HG03066 (cell line): ENCODE results near the gene LAMTOR2.
"Not testable (repeated sequence)": the region's sequence is repeated elsewhere in the genome, so short reads cannot be mapped to it uniquely, and the experiment has no call there.

Experiments used
- ATAC-seq: cut with Tn5 transposase; IDR thresholded peaks from one replicate; pipeline ENCODE4 v1.9.1; 2021; ENCODE audit warnings: low read depth; ENCODE audit not compliant: unreplicated experiment

LAMTOR2 gene

DNA sequence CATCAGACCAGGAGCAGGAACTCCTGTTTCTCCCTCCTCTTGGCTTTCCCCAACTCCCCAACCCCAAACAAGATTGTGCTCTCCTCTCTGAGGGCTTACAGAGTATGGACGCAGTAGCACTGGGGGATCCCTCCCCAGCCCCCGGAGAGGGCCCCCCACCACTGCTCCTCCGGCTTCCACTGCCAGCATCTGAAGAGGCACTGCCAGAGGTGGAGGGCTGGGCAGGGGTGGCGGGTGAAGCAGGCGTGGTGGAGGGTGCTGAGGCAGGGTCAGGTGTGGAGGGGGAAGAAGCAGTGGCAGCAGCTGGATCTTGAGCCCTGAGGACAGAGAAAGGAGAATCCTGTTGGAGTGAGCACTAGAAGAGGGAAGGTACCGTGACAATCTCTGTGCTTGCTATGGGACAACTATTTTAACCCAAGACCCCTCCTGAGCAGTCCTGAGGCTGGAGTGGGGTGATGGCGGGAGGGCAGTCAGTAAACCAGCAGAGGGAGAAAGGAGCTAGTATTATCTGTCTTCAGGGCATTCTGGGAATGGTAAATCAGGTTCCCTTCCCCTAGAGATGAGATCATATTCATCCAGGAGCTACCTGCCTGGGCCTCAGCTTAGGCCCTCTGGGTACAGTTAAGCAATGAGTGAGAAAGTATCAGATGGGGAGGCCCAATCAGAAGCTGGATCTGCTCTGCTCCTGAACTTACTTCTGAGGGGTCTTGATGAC lies 3.4 kb upstream of the LAMTOR2 start:
- ATAC-seq, result no peak

DNA sequence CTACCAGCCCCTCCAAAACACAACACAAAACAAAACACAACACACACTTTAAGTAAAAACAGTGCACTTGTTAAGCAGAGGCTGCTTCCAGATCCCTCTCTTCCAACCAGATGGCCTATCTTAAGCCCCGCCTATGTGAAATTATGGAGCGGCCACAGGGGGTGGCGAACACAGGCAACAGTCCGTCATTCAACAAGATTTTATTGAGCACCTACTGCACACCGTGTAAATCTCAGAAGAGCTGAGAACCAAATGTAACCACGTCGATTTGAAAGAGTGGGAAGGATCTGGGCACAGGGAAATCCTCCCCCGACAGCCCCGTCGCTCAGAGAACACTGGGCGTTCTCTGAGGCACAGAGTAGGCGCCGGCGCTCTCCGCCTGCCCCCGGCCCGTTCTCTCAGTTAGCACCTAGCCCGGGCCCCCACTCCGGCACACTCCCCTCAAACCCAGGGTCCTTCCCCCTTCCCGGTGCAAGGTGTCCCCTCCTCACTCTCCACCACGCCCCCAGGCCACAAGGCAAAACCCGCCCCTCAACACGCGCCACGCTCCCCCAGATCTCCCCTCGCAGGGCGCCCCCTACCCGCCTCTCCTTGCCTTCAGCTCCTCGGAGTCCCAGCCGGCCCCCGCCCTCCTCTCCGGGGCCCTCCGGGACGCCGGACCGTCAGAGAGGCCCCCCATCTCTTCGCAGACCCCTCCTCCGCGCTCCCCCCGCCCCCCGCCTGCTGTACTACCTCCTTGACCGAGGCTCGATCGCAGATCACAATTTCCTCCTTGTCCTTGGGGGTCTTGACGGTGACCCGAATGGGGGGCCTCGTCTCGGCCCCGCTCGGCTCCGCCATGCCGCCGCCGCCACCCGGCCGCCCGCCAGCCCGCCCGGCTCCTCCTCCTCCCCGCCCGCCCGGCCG lies 1.5 kb upstream of the LAMTOR2 start:
- no peak for ATAC-seq

DNA sequence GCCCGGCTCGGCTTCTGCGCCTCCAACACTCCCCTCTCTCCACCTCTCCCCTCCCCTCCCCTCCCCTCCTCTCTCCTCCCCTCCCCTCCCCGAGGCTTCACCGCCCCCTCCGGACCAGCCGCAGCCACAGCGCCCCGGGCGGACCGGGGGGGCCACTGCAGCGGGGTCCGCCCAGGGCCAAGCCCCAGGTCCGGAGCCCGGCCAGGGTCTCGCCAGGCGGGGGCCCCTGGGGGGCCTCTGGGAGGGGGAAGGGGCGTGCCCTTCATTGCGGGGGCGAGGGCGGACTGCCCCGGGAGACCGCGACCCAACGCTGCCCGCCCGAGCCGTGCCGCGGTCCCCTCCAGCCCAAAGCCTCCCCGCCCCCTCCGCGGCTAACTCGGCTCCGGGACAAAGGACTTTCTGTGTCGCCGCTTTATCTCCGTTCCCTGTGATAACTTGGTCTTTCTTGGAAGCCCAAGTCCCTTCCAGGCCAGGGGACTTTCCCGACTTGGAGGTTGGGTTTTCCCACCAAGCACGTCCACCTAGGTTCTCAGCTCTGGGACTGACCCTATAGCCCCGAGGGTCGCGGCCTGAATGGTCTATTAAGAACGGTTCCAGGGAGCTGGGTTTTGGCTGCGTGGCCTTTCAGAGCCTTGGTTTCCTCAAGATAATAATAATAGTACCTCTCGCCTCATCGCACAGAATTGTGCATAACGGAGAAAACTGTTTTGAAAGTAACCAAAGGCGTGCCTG lies 648 bp upstream of the LAMTOR2 start, which contains the start of gene UBQLN4:
TSS of gene UBQLN4 (minus strand) at position 31 of the 732 bp plus-strand sequence. CDS start 97 bp downstream, outside the sequence.
- ATAC-seq, result peak; percentile 49

DNA sequence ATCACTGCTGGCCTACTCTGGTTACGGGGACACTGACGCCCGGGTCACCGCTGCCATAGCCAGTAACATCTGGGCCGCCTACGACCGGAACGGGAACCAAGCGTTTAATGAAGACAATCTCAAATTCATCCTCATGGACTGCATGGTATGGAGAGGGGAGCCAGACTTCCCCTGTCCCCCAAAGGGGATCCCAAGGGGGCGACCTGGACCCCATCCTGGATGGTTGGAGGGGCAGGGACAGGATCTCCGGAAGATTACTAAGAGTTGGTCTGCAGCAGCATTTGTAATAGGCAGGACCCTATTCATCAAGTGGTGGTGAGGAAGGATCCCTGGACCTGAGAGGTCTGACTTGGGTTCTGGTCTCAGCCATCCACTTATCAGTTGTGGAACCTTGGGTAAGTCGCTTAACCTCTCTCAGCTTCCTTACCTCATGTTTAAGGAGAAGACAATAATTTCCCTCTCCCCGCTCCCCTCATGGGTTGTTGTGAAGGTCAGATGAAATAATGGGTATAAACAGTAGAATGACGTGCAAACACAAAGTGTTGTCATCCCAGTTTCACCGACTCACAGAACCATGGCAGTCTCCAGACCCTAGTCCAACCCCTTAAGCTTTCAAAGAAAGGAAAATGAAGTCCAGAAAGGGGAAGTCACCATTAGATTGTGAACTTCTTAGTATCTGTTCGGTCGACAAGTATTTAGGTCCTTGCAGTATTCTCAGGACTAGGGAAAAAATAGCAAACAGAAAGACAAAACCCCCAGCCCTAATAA lies 883 bp downstream of the LAMTOR2 start:
- ATAC-seq, result no peak

DNA sequence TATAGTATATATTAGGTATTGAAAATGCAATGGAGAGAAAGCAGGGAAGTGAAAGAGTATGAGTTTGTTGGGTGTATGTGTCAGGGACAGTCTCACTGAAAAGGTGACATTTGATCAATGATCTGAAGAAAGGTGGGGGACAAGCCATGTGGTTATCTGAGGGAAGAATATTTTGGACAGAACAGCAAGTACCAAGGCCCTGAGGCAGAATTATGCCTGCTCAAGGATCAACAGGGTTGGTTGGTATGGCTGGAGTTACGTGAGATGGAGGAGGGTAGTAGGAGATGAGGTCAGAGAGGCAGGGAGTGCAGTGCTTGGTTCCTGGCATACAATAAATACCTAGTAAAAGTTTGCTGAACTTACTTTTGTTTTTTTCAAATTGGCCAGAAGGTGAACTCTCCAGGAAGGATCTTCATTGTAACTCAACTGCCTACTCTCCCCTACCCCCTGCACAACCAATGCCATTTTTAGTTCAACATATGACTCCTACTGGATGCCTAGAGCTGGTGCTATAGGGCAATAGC lies 1.8 kb downstream of the LAMTOR2 start:
- no peak for ATAC-seq

DNA sequence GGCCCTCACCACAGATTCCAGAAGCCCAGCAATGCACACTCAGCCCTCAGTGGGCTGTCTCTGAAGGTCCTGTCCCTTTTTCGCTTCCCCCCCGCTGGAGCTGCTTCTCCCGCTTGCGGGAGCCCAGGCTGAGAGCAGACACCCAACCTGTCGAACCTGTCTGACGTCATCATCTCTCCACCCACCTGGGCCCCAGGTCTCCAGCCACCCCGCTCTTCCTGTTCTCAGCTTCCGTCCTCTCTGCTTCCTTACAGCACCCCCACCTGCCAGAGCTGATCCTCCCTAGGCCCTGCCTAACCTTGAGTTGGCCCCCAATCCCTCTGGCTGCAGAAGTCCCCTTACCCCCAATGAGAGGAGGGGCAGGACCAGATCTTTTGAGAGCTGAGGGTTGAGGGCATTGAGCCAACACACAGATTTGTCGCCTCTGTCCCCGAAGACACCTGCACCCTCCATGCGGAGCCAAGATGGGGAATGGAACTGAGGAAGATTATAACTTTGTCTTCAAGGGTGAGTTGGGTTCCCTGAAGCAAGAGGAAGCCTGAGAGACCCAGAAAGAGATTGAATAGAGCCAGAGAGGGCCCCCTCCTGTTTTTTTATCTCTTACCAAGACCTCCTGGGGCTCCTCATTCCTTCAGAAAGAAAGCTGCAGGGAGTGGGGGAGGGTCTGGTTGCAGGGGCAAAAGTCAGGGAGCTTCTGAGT lies 6.5 kb downstream of the LAMTOR2 start, which contains the start of gene RAB25:
TSS of gene RAB25 (plus strand) at position 224 of the 700 bp plus-strand sequence. CDS start at position 465, 241 bp downstream.
- ATAC-seq, result no peak

DNA sequence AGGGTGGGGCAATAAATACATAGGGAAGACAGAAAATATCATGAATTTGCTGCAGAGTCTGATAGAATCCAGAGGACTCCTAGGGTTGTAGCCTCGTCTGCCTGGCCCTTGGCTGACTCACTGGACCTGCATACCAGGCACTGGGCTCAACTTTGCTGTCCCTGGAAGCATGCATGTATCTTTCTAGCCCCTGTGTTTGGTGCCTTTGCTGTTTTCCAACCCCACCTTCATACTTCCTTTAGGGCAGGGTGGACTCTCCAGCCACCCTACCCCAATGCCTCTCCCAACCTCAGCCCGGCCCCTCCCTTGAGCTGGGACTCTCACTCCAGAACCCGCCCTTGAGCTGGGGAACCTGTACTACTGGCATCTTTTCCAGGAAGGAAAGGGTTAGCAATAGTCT lies 7.6 kb downstream of the LAMTOR2 start:
- ATAC-seq, result no peak

DNA sequence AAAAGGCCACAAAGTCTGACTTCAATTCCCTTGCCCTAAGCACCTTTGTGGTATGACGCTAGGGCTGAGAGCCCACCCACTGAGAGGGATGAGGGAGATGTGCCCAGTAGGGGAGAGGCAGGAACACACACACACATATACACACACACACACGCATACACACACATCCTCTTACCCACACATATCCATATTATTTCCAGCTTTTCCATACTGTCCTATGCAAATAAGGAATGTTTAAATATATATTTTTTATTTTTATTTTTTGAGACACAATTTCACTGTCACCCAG lies 9.4 kb downstream of the LAMTOR2 start:
- ATAC-seq, result no peak

DNA sequence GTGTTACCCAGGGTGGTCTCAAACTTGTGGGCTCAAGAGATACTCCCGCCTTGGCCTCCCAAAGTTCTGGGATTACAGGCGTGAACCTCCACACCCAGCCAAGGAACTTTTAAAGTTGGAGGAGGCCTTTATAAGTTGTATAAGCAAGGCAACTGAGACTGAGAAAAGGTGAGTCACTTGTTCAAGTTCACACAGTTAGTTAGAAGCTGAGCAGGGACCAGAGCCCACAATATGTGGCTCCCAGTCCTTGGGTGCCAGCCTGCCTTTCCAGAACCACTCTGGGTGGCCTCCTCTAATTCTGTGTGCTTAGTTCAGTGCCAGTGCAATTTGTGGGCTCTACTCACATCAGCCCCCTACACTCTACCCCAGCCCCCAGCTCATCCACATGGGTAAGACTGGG lies 10.0 kb downstream of the LAMTOR2 start:
- no peak for ATAC-seq

DNA sequence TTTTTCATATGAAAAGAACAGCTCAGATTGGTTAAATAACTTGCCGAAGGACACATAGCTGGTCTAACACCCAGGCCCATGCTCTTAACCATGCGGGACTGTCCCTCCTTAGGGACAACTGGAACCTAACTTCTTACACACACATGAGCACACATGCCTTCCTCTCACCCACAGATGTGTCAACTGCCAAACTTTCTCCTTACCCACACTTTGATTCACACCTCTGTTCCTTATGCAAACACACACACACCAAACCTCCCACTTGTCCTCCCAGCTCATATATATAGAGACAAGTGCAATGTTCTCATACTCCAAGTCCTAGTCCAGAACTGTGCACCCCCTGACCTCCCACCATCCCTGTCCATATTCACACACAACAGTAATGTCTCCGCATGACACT lies 10.6 kb downstream of the LAMTOR2 start:
- ATAC-seq, result no peak

DNA sequence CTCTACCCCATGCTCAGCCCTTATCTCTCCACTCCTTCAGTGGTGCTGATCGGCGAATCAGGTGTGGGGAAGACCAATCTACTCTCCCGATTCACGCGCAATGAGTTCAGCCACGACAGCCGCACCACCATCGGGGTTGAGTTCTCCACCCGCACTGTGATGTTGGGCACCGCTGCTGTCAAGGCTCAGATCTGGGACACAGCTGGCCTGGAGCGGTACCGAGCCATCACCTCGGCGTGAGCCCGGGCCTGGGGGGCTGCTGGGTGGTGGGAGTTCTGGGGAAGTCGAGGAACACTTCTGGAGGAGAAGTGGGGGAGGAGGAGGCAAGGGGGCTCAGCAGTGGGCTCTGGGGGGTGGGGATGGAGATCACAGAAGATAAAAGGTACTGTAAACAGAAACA lies 11.3 kb downstream of the LAMTOR2 start:
- no peak for ATAC-seq

DNA sequence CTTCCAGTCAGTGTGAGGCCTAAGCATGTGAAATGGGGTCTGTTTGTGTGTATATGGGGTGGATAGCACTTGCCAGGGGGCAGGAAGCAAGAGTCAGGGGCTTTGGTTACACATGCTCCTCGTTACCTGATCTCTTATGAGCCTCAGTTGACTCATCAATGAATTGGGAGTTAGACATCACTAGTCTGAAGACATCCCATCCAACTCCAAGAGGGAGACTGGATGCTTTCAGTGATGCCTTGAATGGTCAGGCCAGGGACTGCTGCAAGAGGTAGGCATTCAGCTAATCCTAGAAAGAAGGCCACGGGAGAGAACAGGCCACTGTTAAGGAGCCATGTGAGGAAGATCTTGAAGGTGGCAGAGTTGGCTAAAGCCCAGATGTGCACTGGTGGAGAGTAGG lies 12.7 kb downstream of the LAMTOR2 start:
- ATAC-seq, result no peak

DNA sequence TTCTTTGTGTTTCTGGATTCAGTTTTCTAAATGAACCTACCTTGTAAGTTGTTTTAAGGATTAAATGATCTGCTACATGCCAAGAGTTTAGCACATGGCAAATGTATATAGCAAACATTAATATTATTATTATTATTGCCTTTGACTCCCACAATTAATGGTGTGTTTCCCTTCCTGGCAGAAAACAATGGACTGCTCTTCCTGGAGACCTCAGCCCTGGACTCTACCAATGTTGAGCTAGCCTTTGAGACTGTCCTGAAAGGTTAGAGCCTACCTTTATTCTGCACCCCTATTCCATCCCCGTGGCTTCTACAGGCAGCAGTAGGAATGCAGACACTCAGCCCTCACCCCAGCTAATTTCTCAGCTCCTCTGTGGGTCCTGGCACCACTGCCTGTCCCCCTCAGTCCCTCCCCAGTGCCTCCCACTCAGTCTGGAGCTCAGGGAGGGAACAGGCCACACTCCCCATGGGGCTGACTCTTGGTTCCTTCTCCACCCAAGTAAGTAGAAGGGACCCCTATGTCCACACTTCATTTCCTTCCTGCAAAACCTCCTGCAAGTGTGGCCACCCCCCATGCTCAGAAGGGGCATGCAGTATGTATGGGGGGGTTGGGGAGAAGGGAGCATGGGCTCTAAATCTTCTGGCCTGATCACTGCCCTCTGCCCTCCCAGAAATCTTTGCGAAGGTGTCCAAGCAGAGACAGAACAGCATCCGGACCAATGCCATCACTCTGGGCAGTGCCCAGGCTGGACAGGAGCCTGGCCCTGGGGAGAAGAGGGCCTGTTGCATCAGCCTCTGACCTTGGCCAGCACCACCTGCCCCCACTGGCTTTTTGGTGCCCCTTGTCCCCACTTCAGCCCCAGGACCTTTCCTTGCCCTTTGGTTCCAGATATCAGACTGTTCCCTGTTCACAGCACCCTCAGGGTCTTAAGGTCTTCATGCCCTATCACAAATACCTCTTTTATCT lies 15.2 kb downstream of the LAMTOR2 start:
- no peak for ATAC-seq

DNA sequence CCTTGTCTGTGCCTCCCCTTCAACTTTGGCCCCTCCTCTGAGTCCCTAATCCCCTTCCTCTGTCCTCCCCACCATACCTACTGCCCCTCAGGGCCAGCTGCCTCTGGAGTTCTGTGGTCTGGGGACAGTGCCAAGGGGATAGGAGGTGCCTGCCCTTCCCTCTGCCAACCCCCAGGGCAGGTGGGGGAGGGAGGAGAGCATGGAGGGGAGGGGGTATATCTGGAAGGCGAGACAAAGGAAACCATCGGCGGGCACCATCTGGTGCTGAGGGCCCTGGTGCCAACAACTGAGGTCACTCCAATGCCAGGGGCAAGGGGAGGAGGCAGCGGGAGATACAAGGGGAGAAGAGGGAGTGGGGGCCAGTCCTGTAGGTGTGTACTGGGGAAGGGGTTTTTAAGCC lies 16.0 kb downstream of the LAMTOR2 start:
- ATAC-seq, result no peak

DNA sequence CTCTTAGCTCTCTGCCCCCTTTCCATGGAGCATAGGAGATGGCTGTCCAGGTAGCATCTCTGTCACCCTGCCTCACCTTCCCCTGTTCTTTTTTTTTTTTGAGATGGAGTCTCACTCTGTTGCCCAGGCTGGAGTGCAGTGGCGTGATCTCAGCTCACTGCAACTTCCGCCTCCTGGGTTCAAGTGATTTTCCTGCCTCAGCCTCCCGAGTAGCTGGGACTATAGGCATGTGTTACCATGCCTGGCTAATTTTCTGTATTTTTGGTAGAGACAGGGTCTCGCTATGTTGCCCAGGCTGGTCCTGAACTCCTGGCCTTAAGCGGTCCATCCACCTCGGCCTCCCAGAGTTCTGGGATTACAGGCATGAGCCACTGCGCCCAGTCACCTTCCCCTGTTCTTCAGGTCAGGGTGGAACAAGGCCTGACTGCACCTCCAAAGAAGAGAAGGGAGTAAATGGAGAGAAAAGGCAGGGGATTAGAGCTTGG lies 16.8 kb downstream of the LAMTOR2 start:
- not testable (repeated sequence) for ATAC-seq

DNA sequence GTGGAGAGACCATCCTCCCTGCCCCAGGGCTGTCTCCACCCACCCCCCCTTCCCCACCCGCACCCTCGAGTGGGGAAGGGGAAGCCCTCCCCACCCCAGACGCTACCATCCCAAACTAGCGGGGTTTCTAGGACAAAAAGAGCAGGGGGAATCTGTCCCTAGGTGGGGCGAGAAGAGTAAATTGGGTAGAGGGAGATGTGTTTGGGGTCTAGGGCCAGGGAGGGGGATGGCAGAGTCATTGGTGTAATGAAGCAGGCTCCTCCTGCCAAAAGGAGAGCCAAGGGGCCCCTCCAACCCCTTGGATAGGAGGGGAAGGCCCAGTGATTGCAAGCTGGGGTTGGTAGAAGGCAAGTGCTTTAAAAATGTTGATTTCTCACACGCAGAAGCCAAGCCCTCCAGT lies 17.7 kb downstream of the LAMTOR2 start:
- ATAC-seq, result no peak

DNA sequence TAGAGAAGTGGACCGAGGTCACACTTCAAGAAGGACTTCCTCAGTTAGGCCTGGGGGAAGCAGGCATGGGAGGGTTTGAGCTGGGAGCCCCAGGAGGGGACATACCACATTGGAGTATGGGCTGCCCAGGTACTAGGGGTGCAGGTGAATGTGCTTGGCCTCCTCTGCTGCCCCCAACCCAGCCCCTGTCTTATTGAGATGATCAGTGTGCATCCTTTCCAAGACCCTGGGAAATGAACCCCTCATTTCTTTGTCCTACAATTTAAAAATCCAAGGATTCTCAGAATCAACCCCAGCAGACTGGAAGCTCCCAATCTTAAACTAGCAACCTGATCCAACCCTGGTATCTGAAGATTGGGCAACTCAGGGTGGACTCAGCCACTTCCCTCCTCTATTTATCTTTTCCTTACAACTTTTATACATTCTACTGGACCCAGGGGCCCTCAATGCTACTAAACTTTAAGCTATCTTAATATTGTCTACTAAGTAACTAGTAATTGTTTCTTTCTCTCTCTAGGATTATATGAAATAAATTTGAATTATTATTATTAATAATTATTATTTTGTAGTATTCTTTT lies 18.6 kb downstream of the LAMTOR2 start:
- ATAC-seq, result no peak

DNA sequence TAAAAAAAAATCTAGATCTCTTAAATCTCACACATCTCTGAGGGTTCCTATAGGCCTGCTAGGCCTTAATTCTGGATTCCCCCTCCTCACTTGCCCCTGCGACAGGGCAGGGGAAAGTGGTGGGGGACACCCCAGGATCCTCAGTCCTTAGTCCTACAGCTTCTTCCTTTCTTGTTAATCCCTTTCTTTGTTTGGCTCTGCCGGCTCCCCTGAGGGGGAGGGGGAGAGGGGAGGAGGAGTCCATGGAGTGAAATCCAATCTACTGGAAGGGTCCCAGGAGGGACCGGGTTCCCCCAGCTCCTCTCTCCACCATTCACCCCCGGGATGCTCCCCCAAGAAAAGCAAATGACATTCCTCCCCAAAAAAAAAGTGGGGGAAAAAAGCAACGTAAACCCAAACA lies 19.2 kb downstream of the LAMTOR2 start:
- no peak for ATAC-seq
